ENCODE data around the gene OPCML.

OPCML gene

GRCh38 chr11:132636523-132636922 is 895.8 kb downstream of the OPCML start:
- no peak for TF ChIP-seq CTCF (IDR thresholded peaks at IDR 0.05)

GRCh38 chr11:132632641-132633124 is 899.6 kb downstream of the OPCML start:
- TF ChIP-seq CTCF (IDR thresholded peaks at IDR 0.05), result no peak

- TF ChIP-seq CTCF (IDR thresholded peaks at IDR 0.05), result no peak
Observed at GRCh38 chr11:132631989-132632388, 900.3 kb downstream of the OPCML start.

GRCh38 chr11:132627981-132628380 is 904.3 kb downstream of the OPCML start:
- TF ChIP-seq CTCF (IDR thresholded peaks at IDR 0.05), result no peak

GRCh38 chr11:132626446-132626845 is 905.9 kb downstream of the OPCML start:
- no peak for TF ChIP-seq CTCF (IDR thresholded peaks at IDR 0.05)

- TF ChIP-seq CTCF (IDR thresholded peaks at IDR 0.05), result no peak
Observed at GRCh38 chr11:132623511-132623910, 908.8 kb downstream of the OPCML start.

- TF ChIP-seq CTCF (IDR thresholded peaks at IDR 0.05), result no peak
Observed at GRCh38 chr11:132621976-132622580, 910.2 kb downstream of the OPCML start.

- TF ChIP-seq CTCF (IDR thresholded peaks at IDR 0.05), result no peak
Observed at GRCh38 chr11:132620423-132620822, 911.9 kb downstream of the OPCML start.
